Measurements from ENCODE around the gene MYO5A. TPM values are rescaled to one million over a fixed set of nuclear protein-coding genes. Genes with fewer than 3 reads are reported as not detected.

Gene MYO5A
- total RNA-seq, 4 donors from 2014 or later, result 8.9 to 65.2 (median 12.7) TPM

DNA sequence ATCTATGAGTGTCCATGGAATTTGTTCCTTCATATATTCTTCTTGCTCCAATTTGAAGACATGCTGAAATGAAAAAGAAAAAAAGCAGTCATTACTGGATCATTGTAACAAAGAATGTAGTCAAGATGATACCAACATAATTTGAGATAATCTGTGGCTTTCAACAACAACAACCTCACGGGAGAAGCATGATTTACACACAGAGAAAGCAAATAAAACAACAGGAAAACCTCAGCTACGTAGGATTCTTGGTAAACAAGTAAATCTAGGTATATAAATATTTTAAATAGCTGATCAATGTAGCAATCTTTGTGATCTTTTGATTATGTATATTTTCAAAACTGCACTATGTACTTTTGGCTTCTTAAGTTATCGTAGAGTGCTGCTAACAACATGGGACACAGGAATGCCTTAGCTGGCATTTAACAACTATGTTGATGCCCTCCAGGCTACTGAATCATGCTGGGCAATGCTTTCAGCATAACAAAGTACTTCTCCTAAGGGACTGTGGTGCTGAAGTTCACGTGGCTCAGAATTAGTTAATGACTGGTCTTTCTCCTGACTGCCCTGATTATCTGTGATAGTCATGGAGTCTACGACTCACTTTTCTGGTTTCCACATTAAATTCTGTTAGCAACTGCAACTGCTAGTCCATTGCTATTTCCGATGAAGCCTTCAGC is 136.5 kb downstream of the MYO5A start:
- no peaks in the 10 kb centered on the region for H3K9me3 ChIP-seq
- peaks cover 0 to 3% (median 0%) of the 10 kb centered on the region in 3 donors for H3K36me3 ChIP-seq
- H3K4me3 ChIP-seq, result no peak overlapping the region
- DNase-seq, result no peak
- H3K27me3 ChIP-seq, result no peaks in the 10 kb centered on the region
- no peak overlapping the region for H3K27ac ChIP-seq
- no peaks in the 10 kb centered on the region for H3K4me1 ChIP-seq
- TF ChIP-seq POLR2A (IDR thresholded peaks at IDR 0.05), result no peak

- no peak for DNase-seq
- Histone ChIP-seq H3K27me3 (no peaks in the 10 kb centered on the region), H3K4me3 (no peak overlapping the region), H3K4me1 (no peaks in the 10 kb centered on the region), H3K36me3 (peaks cover 0 to 3% (median 0%) of the 10 kb centered on the region in 3 donors), H3K9me3 (no peaks in the 10 kb centered on the region), H3K27ac (no peak overlapping the region)
- TF ChIP-seq CTCF (IDR thresholded peaks at IDR 0.05) (no peak), POLR2A (IDR thresholded peaks at IDR 0.05) (no peak)
Observed at GRCh38 chr15:52391069-52391468, 137.6 kb downstream of the MYO5A start.

GRCh38 chr15:52385670-52386069 is 143.0 kb downstream of the MYO5A start:
- no peaks in the 10 kb centered on the region for H3K27me3 ChIP-seq
- H3K4me1 ChIP-seq, result no peaks in the 10 kb centered on the region
- H3K9me3 ChIP-seq, result no peaks in the 10 kb centered on the region
- H3K4me3 ChIP-seq, result no peak overlapping the region
- no peak overlapping the region for H3K27ac ChIP-seq
- no peak for DNase-seq
- peaks cover 0 to 32% (median 0%) of the 10 kb centered on the region in 3 donors for H3K36me3 ChIP-seq
- no peak for TF ChIP-seq POLR2A (IDR thresholded peaks at IDR 0.05)
- no peak for TF ChIP-seq CTCF (IDR thresholded peaks at IDR 0.05)

DNA sequence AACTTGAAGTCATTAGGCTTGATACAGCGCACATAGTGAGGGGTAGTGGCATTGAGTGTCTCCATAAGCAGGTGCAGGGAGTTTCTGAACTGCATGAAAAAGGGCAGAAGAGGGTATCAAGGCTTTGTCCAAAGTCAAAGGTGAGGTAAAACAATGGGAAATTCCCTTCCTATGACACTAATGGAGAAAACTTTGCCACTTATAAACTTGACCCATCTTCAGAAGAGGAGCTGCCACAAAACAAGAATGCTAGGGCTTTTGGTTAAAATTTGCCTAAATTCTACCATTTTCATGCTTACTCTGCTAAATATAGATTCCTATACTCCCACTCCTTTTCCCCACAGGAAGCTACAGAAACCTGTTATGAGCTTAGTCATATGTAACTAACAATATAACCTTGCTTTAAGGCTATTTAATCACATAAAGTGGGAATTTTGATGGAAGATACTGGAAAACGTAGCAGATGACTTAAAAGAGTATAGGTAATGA is 145.5 kb downstream of the MYO5A start:
- no peaks in the 10 kb centered on the region for H3K27me3 ChIP-seq
- H3K4me3 ChIP-seq, result no peak overlapping the region
- DNase-seq, result no peak
- no peak overlapping the region for H3K27ac ChIP-seq
- peaks cover 0 to 29% (median 0%) of the 10 kb centered on the region in 3 donors for H3K36me3 ChIP-seq
- no peaks in the 10 kb centered on the region for H3K9me3 ChIP-seq
- TF ChIP-seq CTCF (IDR thresholded peaks at IDR 0.05) (no peak), POLR2A (IDR thresholded peaks at IDR 0.05) (no peak)
- H3K4me1 ChIP-seq, result no peaks in the 10 kb centered on the region

GRCh38 chr15:52382647-52383046 is 146.0 kb downstream of the MYO5A start:
- no peaks in the 10 kb centered on the region for H3K27me3 ChIP-seq
- H3K36me3 ChIP-seq, result peaks cover 0 to 31% (median 0%) of the 10 kb centered on the region in 3 donors
- no peaks in the 10 kb centered on the region for H3K9me3 ChIP-seq
- no peak overlapping the region for H3K4me3 ChIP-seq
- DNase-seq, result no peak
- H3K27ac ChIP-seq, result no peak overlapping the region
- no peak for TF ChIP-seq CTCF (IDR thresholded peaks at IDR 0.05)
- TF ChIP-seq POLR2A (IDR thresholded peaks at IDR 0.05), result no peak
- no peaks in the 10 kb centered on the region for H3K4me1 ChIP-seq

GRCh38 chr15:52379395-52380106 is 149.1 kb downstream of the MYO5A start:
- Histone ChIP-seq H3K4me1 (no peaks in the 10 kb centered on the region), H3K4me3 (no peak overlapping the region), H3K36me3 (peaks cover 0 to 49% (median 0%) of the 10 kb centered on the region in 3 donors), H3K27me3 (no peaks in the 10 kb centered on the region), H3K9me3 (no peaks in the 10 kb centered on the region), H3K27ac (no peak overlapping the region)
- no peak for TF ChIP-seq CTCF (IDR thresholded peaks at IDR 0.05)
- TF ChIP-seq POLR2A (IDR thresholded peaks at IDR 0.05), result no peak
- DNase-seq, result no peak

Measured in Peyer's patch (tissue), 4 donors.